Neural cell (in vitro differentiated cells): ENCODE data around the gene CPEB1. TPM values are rescaled to one million over a fixed set of nuclear protein-coding genes. Genes with fewer than 3 reads are reported as not detected.

Experiments used
- H2AFZ ChIP-seq: fragments of 200-600, 300-800 bp; sonication (generic), shearing (Covaris generic); 2 replicates; pipeline ENCODE4 v1.6.0; 2014; ENCODE audit warnings: low read depth, mild to moderate bottlenecking, antibody characterized with exemption, low read length, moderate library complexity
- H3F3A ChIP-seq: fragments of 200-600 bp; shearing (Covaris generic); 2 replicates; pipeline ENCODE4 v1.6.1; 2016; ENCODE audit warnings: mild to moderate bottlenecking, moderate library complexity, mixed read lengths, antibody characterized with exemption, low read length; ENCODE audit not compliant: insufficient read depth, poor library complexity, severe bottlenecking
- H3K27ac ChIP-seq: fragments of 200-600, 300-800 bp; sonication (generic), shearing (Covaris generic); 2 replicates; pipeline ENCODE4 v1.5.1; 2014; ENCODE audit warnings: mild to moderate bottlenecking, low read length, moderate library complexity
- H3K27me3 ChIP-seq: fragments of 300-800, 200-600 bp; sonication (generic), shearing (Covaris generic); 2 replicates; pipeline ENCODE4 v1.6.0; 2014; ENCODE audit warnings: mild to moderate bottlenecking, low read depth, low read length, moderate library complexity; ENCODE audit not compliant: insufficient read depth
- H3K36me3 ChIP-seq: fragments of 300-800, 200-600 bp; sonication (generic), shearing (Covaris generic); 2 replicates; pipeline ENCODE4 v1.5.1; 2014; ENCODE audit warnings: mild to moderate bottlenecking, antibody characterized with exemption, low read length, moderate library complexity; ENCODE audit not compliant: insufficient read depth
- H3K4me2 ChIP-seq: fragments of 300-800, 200-600 bp; sonication (generic), shearing (Covaris generic); 2 replicates; pipeline ENCODE4 v1.6.0; 2014; ENCODE audit warnings: mild to moderate bottlenecking, low read length
- H3K4me3 ChIP-seq: fragments of 300-800, 200-600 bp; sonication (generic), shearing (Covaris generic); 2 replicates; pipeline ENCODE4 v1.5.1; 2014; ENCODE audit warnings: mild to moderate bottlenecking, low read length, moderate library complexity
- H3K79me2 ChIP-seq: fragments of 200-600 bp; shearing (Covaris generic); replicated peaks from 2 replicates; pipeline ENCODE4 v1.6.0; 2014; ENCODE audit warnings: mild to moderate bottlenecking, low read length, moderate library complexity; ENCODE audit not compliant: insufficient read depth
- H3K9ac ChIP-seq: fragments of 300-800, 200-600 bp; sonication (generic), shearing (Covaris generic); 2 replicates; pipeline ENCODE4 v1.6.1; 2016; ENCODE audit warnings: mild to moderate bottlenecking, low read length, mixed read lengths
- H3K9me2 ChIP-seq: fragments of 200-600 bp; shearing (Covaris generic); 2 replicates; pipeline ENCODE4 v1.6.1; 2016; ENCODE audit warnings: mild to moderate bottlenecking, low read length, mixed read lengths; ENCODE audit not compliant: insufficient read depth
- H3K9me3 ChIP-seq: fragments of 200-600, 300-800 bp; sonication (generic), shearing (Covaris generic); 2 replicates; pipeline ENCODE4 v1.6.1; 2016; ENCODE audit warnings: mild to moderate bottlenecking, mixed run types, low read length, moderate library complexity, mixed read lengths
- H4K20me1 ChIP-seq: fragments of 200-600 bp; shearing (Covaris generic); 2 replicates; pipeline ENCODE4 v1.6.1; 2016; ENCODE audit warnings: mild to moderate bottlenecking, mixed run types; ENCODE audit not compliant: insufficient read depth
- EP300 ChIP-seq: fragments of 450-650 bp; conservative IDR thresholded peaks from 2 replicates; pipeline ENCODE4 v1.6.1; 2014; ENCODE audit warnings: antibody characterized with exemption, mild to moderate bottlenecking, moderate library complexity; ENCODE audit not compliant: poor library complexity, severe bottlenecking
- EZH2 ChIP-seq: fragments of 200-600, 300-800 bp; shearing (Covaris generic), sonication (generic); IDR thresholded peaks from 2 replicates; pipeline ENCODE4 v1.6.1; 2014; ENCODE audit warnings: antibody characterized with exemption, low read length, borderline replicate concordance, mild to moderate bottlenecking; ENCODE audit not compliant: insufficient read depth, poor library complexity, severe bottlenecking
- MXI1 ChIP-seq: fragments of 450-650 bp; conservative IDR thresholded peaks from 2 replicates; pipeline ENCODE4 v1.6.1; 2014; ENCODE audit warnings: antibody characterized with exemption, mild to moderate bottlenecking; ENCODE audit not compliant: poor library complexity, severe bottlenecking
- POLR2AphosphoS5 ChIP-seq: IDR thresholded peaks from 2 replicates; pipeline ENCODE4 v1.6.1; 2012
- RAD21 ChIP-seq: fragments of 450-650 bp; conservative IDR thresholded peaks from 2 replicates; pipeline ENCODE4 v1.6.1; 2014; ENCODE audit warnings: antibody characterized with exemption, mild to moderate bottlenecking, moderate library complexity
- SMC3 ChIP-seq: fragments of 450-650 bp; conservative IDR thresholded peaks from 2 replicates; pipeline ENCODE4 v1.6.1; 2014; ENCODE audit warnings: antibody characterized with exemption, mild to moderate bottlenecking, moderate library complexity; ENCODE audit not compliant: poor library complexity
- TAF1 ChIP-seq: IDR thresholded peaks from 2 replicates; pipeline ENCODE4 v1.6.1; 2012; ENCODE audit warnings: low read depth
- polyA plus RNA-seq: library from polyadenylated mRNA; depleted of rRNA; stranded (reverse); fragments of >200 nt; gene quantifications from 2 replicates; pipeline ENCODE4 v1.2.3, GENCODE V29; 2014
- TF ChIP-seq, protein P1 (sequence below): fragments of 450-650 bp; IDR thresholded peaks from 2 replicates; pipeline ENCODE4 v1.5.1; 2014; ENCODE audit warnings: antibody characterized with exemption, mild to moderate bottlenecking, moderate library complexity; ENCODE audit not compliant: poor library complexity, severe bottlenecking
- TF ChIP-seq, protein P2 (sequence below): IDR thresholded peaks from 2 replicates; pipeline ENCODE4 v1.6.1; 2012; ENCODE audit warnings: borderline replicate concordance

The CPEB1 gene
- polyA plus RNA-seq, 1 donor from 2014 or later = 0.61 TPM

DNA sequence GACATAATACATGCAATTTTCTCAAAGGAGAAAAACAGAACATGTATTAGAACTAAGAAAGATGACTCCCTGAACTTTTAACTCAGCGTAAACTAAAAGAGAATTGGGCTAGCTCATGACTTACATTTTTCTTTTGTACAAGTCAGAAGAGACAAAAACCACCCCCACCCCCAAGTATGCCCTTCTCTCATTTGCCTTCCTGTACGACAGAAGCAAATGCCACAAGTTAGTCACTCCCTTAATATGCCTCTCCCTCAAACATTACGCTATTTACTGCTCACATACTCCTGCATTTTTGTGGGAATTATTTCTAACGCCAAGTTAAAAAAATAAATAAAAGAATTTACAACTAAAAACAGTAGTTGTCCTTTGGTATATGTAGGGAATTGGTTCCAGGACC lies 22.0 kb downstream of the CPEB1 start:
- H4K20me1 ChIP-seq = no peaks in the 10 kb centered on the region
- H3K9me3 ChIP-seq = no peaks in the 10 kb centered on the region
- no peaks in the 10 kb centered on the region for H3K9me2 ChIP-seq
- no peaks in the 10 kb centered on the region for H3K36me3 ChIP-seq
- no peaks in the 10 kb centered on the region for H3K27me3 ChIP-seq
- H3K4me2 ChIP-seq = no peak overlapping the region
- TF ChIP-seq MXI1 (no peak), SMC3 (no peak), EP300 (no peak), TAF1 (no peak), EZH2 (no peak), RAD21 (no peak), POLR2AphosphoS5 (no peak)
- TF ChIP-seq, protein P1, sequence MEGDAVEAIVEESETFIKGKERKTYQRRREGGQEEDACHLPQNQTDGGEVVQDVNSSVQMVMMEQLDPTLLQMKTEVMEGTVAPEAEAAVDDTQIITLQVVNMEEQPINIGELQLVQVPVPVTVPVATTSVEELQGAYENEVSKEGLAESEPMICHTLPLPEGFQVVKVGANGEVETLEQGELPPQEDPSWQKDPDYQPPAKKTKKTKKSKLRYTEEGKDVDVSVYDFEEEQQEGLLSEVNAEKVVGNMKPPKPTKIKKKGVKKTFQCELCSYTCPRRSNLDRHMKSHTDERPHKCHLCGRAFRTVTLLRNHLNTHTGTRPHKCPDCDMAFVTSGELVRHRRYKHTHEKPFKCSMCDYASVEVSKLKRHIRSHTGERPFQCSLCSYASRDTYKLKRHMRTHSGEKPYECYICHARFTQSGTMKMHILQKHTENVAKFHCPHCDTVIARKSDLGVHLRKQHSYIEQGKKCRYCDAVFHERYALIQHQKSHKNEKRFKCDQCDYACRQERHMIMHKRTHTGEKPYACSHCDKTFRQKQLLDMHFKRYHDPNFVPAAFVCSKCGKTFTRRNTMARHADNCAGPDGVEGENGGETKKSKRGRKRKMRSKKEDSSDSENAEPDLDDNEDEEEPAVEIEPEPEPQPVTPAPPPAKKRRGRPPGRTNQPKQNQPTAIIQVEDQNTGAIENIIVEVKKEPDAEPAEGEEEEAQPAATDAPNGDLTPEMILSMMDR = no peak
- TF ChIP-seq, protein P2, sequence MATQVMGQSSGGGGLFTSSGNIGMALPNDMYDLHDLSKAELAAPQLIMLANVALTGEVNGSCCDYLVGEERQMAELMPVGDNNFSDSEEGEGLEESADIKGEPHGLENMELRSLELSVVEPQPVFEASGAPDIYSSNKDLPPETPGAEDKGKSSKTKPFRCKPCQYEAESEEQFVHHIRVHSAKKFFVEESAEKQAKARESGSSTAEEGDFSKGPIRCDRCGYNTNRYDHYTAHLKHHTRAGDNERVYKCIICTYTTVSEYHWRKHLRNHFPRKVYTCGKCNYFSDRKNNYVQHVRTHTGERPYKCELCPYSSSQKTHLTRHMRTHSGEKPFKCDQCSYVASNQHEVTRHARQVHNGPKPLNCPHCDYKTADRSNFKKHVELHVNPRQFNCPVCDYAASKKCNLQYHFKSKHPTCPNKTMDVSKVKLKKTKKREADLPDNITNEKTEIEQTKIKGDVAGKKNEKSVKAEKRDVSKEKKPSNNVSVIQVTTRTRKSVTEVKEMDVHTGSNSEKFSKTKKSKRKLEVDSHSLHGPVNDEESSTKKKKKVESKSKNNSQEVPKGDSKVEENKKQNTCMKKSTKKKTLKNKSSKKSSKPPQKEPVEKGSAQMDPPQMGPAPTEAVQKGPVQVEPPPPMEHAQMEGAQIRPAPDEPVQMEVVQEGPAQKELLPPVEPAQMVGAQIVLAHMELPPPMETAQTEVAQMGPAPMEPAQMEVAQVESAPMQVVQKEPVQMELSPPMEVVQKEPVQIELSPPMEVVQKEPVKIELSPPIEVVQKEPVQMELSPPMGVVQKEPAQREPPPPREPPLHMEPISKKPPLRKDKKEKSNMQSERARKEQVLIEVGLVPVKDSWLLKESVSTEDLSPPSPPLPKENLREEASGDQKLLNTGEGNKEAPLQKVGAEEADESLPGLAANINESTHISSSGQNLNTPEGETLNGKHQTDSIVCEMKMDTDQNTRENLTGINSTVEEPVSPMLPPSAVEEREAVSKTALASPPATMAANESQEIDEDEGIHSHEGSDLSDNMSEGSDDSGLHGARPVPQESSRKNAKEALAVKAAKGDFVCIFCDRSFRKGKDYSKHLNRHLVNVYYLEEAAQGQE = no peak
- no peaks in the 10 kb centered on the region for H3F3A ChIP-seq
- H2AFZ ChIP-seq = no peak overlapping the region
- no peak overlapping the region for H3K27ac ChIP-seq
- H3K4me3 ChIP-seq = no peak overlapping the region
- no peaks in the 10 kb centered on the region for H3K79me2 ChIP-seq
- H3K9ac ChIP-seq = no peak overlapping the region

DNA sequence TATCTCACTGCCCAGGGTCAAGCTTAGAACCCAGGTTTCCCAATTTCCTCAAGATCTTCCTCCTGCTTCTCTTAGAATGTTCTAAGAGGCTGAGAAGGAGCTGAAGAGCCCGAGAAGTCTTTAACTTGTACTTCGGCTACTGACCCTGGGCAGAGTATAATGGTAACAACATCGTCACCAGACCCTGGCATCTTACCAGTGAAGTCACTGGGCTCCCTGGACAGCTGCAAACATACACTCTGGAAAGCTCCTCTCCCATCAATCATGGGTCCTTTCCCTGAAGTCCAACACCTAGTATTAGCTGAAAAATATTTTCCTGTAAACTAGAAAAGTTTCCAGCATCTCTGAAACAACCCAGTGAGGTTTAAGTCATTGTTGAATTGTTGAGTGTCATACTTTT lies 22.7 kb downstream of the CPEB1 start:
- no peak overlapping the region for H3K9ac ChIP-seq
- H3F3A ChIP-seq = no peaks in the 10 kb centered on the region
- no peak overlapping the region for H2AFZ ChIP-seq
- no peaks in the 10 kb centered on the region for H3K36me3 ChIP-seq
- no peaks in the 10 kb centered on the region for H3K79me2 ChIP-seq
- no peaks in the 10 kb centered on the region for H3K9me2 ChIP-seq
- no peak for TF ChIP-seq TAF1
- no peak for TF ChIP-seq SMC3
- no peak for TF ChIP-seq EP300
- TF ChIP-seq, protein P1 = no peak
- TF ChIP-seq EZH2 = no peak
- no peak for TF ChIP-seq RAD21
- no peak for TF ChIP-seq POLR2AphosphoS5
- TF ChIP-seq, protein P2 = no peak
- no peak for TF ChIP-seq MXI1
- H3K27me3 ChIP-seq = no peaks in the 10 kb centered on the region
- no peaks in the 10 kb centered on the region for H4K20me1 ChIP-seq
- H3K9me3 ChIP-seq = no peaks in the 10 kb centered on the region
- no peak overlapping the region for H3K4me3 ChIP-seq
- no peak overlapping the region for H3K4me2 ChIP-seq
- H3K27ac ChIP-seq = no peak overlapping the region
